Prostate gland (tissue), 2 donors: ENCODE measurements around the gene SCRG1.

Source experiments
- CTCF ChIP-seq, 4 experiments: fragments of 200-600 bp in 2 of 4; fragments of 450-650 bp in 2 of 4; sonication (generic) in 2 of 4; IDR thresholded peaks; 1 replicate in 3 of 4; 2 replicates in 1 of 4; pipeline ENCODE4 v1.5.1; 2016 to 2019; ENCODE audit warnings: antibody characterized with exemption in 4 of 4, mild to moderate bottlenecking in 2 of 4, moderate library complexity in 2 of 4
- POLR2A ChIP-seq: fragments of 450-650 bp; IDR thresholded peaks from one replicate; pipeline ENCODE4 v1.6.1; 2016; ENCODE audit warnings: antibody characterized with exemption, mild to moderate bottlenecking
- POLR2AphosphoS5 ChIP-seq: sonication (generic); formaldehyde crosslinking; IDR thresholded peaks from one replicate; pipeline ENCODE4 v1.6.1; 2017; ENCODE audit warnings: antibody characterized with exemption

GRCh38 chr4:173417833-173418232, 18.9 kb upstream of the SCRG1 start:
- TF ChIP-seq CTCF (IDR thresholded peaks at IDR 0.05) (no peak), POLR2AphosphoS5 (no peak), POLR2A (no peak)
